Endothelial cell of umbilical vein (primary cell): Measurements from ENCODE around the gene COL6A3. TPM values are rescaled to one million over a fixed set of nuclear protein-coding genes. Genes with fewer than 3 reads are reported as not detected.

Source experiments
- BruUV-seq: library from RNA; stranded (reverse); fragments of 400-500 nt; replicated peaks from 2 replicates; lab custom pipeline; 2021; lab: Mats Ljungman, UMichigan
- CTCF ChIA-PET: fragments of 300-600, 350-600 bp; sonication (Branson Sonifier 250); formaldehyde crosslinking; loops from one replicate; lab custom pipeline; 2021; ENCODE audit warnings: antibody characterized with exemption, inconsistent platforms; lab: Charles Lee
- POLR2A ChIA-PET: fragments of 300-600, 350-600 bp; sonication (Branson Sonifier 250); formaldehyde crosslinking; loops from one replicate; lab custom pipeline; 2021; ENCODE audit warnings: antibody characterized with exemption, inconsistent platforms; lab: Charles Lee
- DNase-seq: peaks from one replicate; pipeline ENCODE4 v3.0.0-alpha.2; 2011; ENCODE audit warnings: low read depth, low spot score
- FAIRE-seq: peaks from 2 replicates; lab custom pipeline; 2011; peaks lifted over from hg19 to GRCh38; lab: Jason Lieb, UNC
- H2AFZ ChIP-seq: 2 replicates; pipeline ENCODE4 v1.6.0; 2012; ENCODE audit warnings: low read depth, low read length, control low read depth, inconsistent platforms
- H3K27ac ChIP-seq: 2 replicates; pipeline ENCODE4 v1.5.1; 2011; ENCODE audit warnings: low read depth, mild to moderate bottlenecking, control low read depth, low read length, moderate library complexity; ENCODE audit not compliant: insufficient read depth
- H3K27me3 ChIP-seq, 2 experiments: 2 replicates each; pipeline versions ENCODE4 v1.6.0 to v1.6.1; 2011; ENCODE audit warnings: low read length in 2 of 2, mixed read lengths in 1 of 2; ENCODE audit not compliant: control insufficient read depth in 2 of 2, insufficient read depth in 2 of 2
- H3K36me3 ChIP-seq, 2 experiments: 2 replicates in 1 of 2; 3 replicates in 1 of 2; pipeline ENCODE4 v1.5.1; 2011; ENCODE audit warnings: low read length in 2 of 2, mild to moderate bottlenecking in 1 of 2, moderate library complexity in 1 of 2; ENCODE audit not compliant: control insufficient read depth in 2 of 2, insufficient read depth in 2 of 2; ENCODE audit errors: extremely low read depth in 1 of 2
- H3K4me1 ChIP-seq: 3 replicates; pipeline ENCODE4 v1.5.1; 2011; ENCODE audit warnings: mild to moderate bottlenecking, low read length; ENCODE audit not compliant: control insufficient read depth, insufficient read depth; ENCODE audit errors: extremely low read depth
- H3K4me2 ChIP-seq: 2 replicates; pipeline ENCODE4 v1.6.1; 2011; ENCODE audit warnings: low read length, control low read depth, mixed read lengths; ENCODE audit not compliant: insufficient read depth
- H3K4me3 ChIP-seq, 3 experiments: fragments of 200-600 bp in 1 of 3; sonication (generic), shearing (Covaris generic) in 1 of 3; replicated peaks in 1 of 3; 2 replicates each; pipeline ENCODE4 v1.5.1; 2011 to 2016; ENCODE audit warnings: control low read depth in 3 of 3, low read length in 3 of 3, mild to moderate bottlenecking in 2 of 3, inconsistent platforms in 1 of 3, low read depth in 1 of 3, moderate library complexity in 1 of 3; ENCODE audit not compliant: insufficient read depth in 1 of 3
- H3K79me2 ChIP-seq: 2 replicates; pipeline ENCODE4 v1.6.0; 2012; ENCODE audit warnings: low read length, inconsistent platforms; ENCODE audit not compliant: control insufficient read depth, insufficient read depth
- H3K9ac ChIP-seq: replicated peaks from 2 replicates; pipeline ENCODE3; 2011; ENCODE audit warnings: low read length, control low read depth; ENCODE audit not compliant: insufficient read depth; ENCODE audit errors: extremely low read depth
- H3K9me1 ChIP-seq: replicated peaks from 3 replicates; pipeline ENCODE4 v1.6.0; 2011; ENCODE audit warnings: mild to moderate bottlenecking, low read length; ENCODE audit not compliant: control insufficient read depth, insufficient read depth; ENCODE audit errors: extremely low read depth
- H3K9me3 ChIP-seq: replicated peaks from 2 replicates; pipeline ENCODE4 v1.5.1; 2012; ENCODE audit warnings: low read length, inconsistent platforms; ENCODE audit not compliant: control insufficient read depth, insufficient read depth
- H4K20me1 ChIP-seq: replicated peaks from 2 replicates; pipeline ENCODE3; 2011; ENCODE audit warnings: mild to moderate bottlenecking, low read length; ENCODE audit not compliant: control insufficient read depth, insufficient read depth; ENCODE audit errors: extremely low read depth
- EZH2 ChIP-seq: IDR thresholded peaks from 2 replicates; pipeline ENCODE4 v1.6.1; 2012; ENCODE audit warnings: borderline replicate concordance, low read depth, mild to moderate bottlenecking, moderate library complexity, low read length, inconsistent platforms; ENCODE audit not compliant: severe bottlenecking
- FOS ChIP-seq: IDR thresholded peaks from 2 replicates; pipeline ENCODE4 v1.6.1; 2011; ENCODE audit warnings: mild to moderate bottlenecking, low read length, moderate library complexity, borderline replicate concordance; ENCODE audit not compliant: insufficient read depth
- GATA2 ChIP-seq: IDR thresholded peaks from 2 replicates; pipeline ENCODE4 v1.7.0; 2011; ENCODE audit warnings: low read depth, mild to moderate bottlenecking, moderate library complexity, mixed read lengths, low read length; ENCODE audit not compliant: insufficient read length, insufficient read depth
- JUN ChIP-seq: IDR thresholded peaks from 2 replicates; pipeline ENCODE4 v1.6.1; 2011; ENCODE audit warnings: borderline replicate concordance, low read depth; ENCODE audit not compliant: insufficient read length, insufficient read depth
- MYC ChIP-seq: IDR thresholded peaks from one replicate; pipeline ENCODE4 v1.6.1; 2011; ENCODE audit warnings: mild to moderate bottlenecking, low read depth, low read length
- POLR2A ChIP-seq: IDR thresholded peaks from 2 replicates; pipeline ENCODE4 v1.6.1; 2012; ENCODE audit warnings: low read depth, mild to moderate bottlenecking, control low read depth, low read length
- POLR2AphosphoS5 ChIP-seq: IDR thresholded peaks from 2 replicates; pipeline ENCODE4 v1.6.1; 2012; ENCODE audit warnings: low read depth, mild to moderate bottlenecking, control low read depth, low read length, moderate library complexity; ENCODE audit not compliant: insufficient read depth
- dilution Hi-C: fragments of 300-500 bp; cut with MboI; formaldehyde crosslinking; loops from one replicate; pipeline ENCODE4 v1.15.0; 2019; ENCODE audit warnings: low sequenced_read_pairs; ENCODE audit not compliant: extremely low pct_ligation_motif_present
- intact Hi-C: fragments of 100-400 bp; cut with micrococcal nuclease; formaldehyde crosslinking; loops from one replicate; pipeline ENCODE4 v1.10.0; 2022
- polyA plus RNA-seq, 4 experiments: library from polyadenylated mRNA; depleted of rRNA in 3 of 4; stranded (reverse) in 3 of 4; unstranded in 1 of 4; fragments of >200 nt; gene quantifications; 2 replicates each; pipeline versions ENCODE4 v1.2.1 to v1.2.3, GENCODE V29; 2011 to 2012; ENCODE audit warnings: missing spikeins in 1 of 4
- total RNA-seq: library from RNA; stranded (reverse); gene quantifications from 2 replicates; pipeline ENCODE4 v1.2.3, GENCODE V29; 2021
- TF ChIP-seq, protein P1 (sequence below), 2 donors: IDR thresholded peaks; 1 replicate in 1 of 2; 2 replicates in 1 of 2; pipeline ENCODE4 v1.5.1; 2011; ENCODE audit warnings: low read length in 2 of 2, mild to moderate bottlenecking in 2 of 2, moderate library complexity in 2 of 2, control low read depth in 1 of 2, inconsistent platforms in 1 of 2, low read depth in 1 of 2; ENCODE audit not compliant: insufficient read depth in 1 of 2; ENCODE audit errors: extremely low read depth in 1 of 2
- TF ChIP-seq, protein P2 (sequence below): IDR thresholded peaks from 2 replicates; pipeline ENCODE4 v1.6.1; 2011; ENCODE audit not compliant: insufficient read depth, insufficient read length

COL6A3 gene
- total and polyA plus RNA-seq, 2 donors (not counting 3 experiments of a cell fraction or from before 2014, with no cell fraction given), result 0.03 TPM; not detected in 1

DNA sequence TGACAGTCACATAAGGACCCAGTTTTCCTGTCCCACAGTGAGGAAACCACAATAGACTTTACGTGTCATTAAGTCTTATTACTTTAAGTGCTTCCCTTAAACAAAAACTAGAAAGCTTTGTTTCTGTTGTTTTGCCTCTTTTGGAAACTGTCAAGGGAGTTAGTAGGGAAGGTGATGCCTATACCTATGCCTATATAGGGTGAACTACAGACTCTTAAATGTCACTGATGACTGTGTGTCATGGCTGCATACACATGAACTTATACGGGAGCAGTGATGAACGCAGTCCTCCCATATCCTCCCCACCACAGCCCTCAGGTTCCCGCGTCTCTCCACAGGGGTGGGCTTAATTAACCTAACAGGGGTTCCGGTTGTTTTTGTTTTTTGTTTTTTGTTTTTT is 97.6 kb downstream of the COL6A3 start:
- no peak overlapping the region for H3K27ac ChIP-seq
- no peak overlapping the region for H3K9ac ChIP-seq
- H3K4me1 ChIP-seq, result no peaks in the 10 kb centered on the region
- peak; percentile 70 for FAIRE-seq
- H3K79me2 ChIP-seq, result no peaks in the 10 kb centered on the region
- peaks cover 0 to 17% of the 10 kb centered on the region in 2 experiments for H3K27me3 ChIP-seq
- no peak overlapping the region for H2AFZ ChIP-seq
- no peaks in the 10 kb centered on the region for H4K20me1 ChIP-seq
- H3K36me3 ChIP-seq, result no peaks in the 10 kb centered on the region
- H3K4me3 ChIP-seq, result no peak overlapping the region
- no peak overlapping the region for H3K4me2 ChIP-seq
- no peak for DNase-seq
- intact Hi-C loops (no loop called here), dilution Hi-C loops (no loop called here)
- POLR2A ChIA-PET, result no interaction called here
- BruUV-seq, result no TSS peak
- no peaks in the 10 kb centered on the region for H3K9me3 ChIP-seq
- H3K9me1 ChIP-seq, result no peaks in the 10 kb centered on the region
- CTCF ChIA-PET, result no interaction called here
- TF ChIP-seq EZH2 (no peak), POLR2A (no peak), MYC (no peak)
- TF ChIP-seq, protein P1, sequence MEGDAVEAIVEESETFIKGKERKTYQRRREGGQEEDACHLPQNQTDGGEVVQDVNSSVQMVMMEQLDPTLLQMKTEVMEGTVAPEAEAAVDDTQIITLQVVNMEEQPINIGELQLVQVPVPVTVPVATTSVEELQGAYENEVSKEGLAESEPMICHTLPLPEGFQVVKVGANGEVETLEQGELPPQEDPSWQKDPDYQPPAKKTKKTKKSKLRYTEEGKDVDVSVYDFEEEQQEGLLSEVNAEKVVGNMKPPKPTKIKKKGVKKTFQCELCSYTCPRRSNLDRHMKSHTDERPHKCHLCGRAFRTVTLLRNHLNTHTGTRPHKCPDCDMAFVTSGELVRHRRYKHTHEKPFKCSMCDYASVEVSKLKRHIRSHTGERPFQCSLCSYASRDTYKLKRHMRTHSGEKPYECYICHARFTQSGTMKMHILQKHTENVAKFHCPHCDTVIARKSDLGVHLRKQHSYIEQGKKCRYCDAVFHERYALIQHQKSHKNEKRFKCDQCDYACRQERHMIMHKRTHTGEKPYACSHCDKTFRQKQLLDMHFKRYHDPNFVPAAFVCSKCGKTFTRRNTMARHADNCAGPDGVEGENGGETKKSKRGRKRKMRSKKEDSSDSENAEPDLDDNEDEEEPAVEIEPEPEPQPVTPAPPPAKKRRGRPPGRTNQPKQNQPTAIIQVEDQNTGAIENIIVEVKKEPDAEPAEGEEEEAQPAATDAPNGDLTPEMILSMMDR (IDR thresholded peaks at IDR 0.05; ENCODE audit: extremely low read depth in 1 of 2, insufficient read depth in 1 of 2, low read depth in 1 of 2, low read length in 2 of 2), result no peak

DNA sequence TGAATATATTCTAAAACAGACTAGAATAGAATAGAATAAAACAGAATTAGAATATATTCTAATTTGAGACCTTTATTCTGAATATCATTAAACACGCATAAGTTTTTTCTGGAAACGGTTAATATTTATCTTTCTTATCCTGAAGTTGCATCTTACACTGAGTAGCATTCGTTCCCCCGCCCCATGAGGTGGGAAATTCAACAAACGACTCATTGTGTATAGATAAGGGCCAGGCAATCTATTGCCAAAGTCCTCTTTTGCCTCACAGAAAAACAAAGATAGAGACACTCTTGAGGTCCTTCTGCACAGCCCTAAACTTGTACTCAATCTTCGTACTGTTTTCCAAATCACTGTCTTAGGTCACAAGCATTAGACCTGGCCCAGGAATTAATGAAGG is 98.1 kb downstream of the COL6A3 start:
- ChIA-PET POLR2A (no interaction called here), CTCF (interaction anchor here (1.1 to 1.2 kb wide), 2 partner anchors 11 to 256 kb away, joined by 3 read pairs; no protein-coding TSS in a partner anchor)
- Histone ChIP-seq H3K9ac (no peak overlapping the region), H3K4me3 (no peak overlapping the region), H2AFZ (no peak overlapping the region), H3K9me1 (no peaks in the 10 kb centered on the region), H3K9me3 (no peaks in the 10 kb centered on the region), H3K27me3 (peaks cover 0 to 17% of the 10 kb centered on the region in 2 experiments), H3K27ac (no peak overlapping the region), H4K20me1 (no peaks in the 10 kb centered on the region), H3K36me3 (no peaks in the 10 kb centered on the region), H3K79me2 (no peaks in the 10 kb centered on the region), H3K4me1 (no peaks in the 10 kb centered on the region), H3K4me2 (no peak overlapping the region)
- no TSS peak for BruUV-seq
- DNase-seq (no peak), FAIRE-seq (no peak)
- TF ChIP-seq GATA2 (no peak), POLR2A (no peak), JUN (no peak), EZH2 (no peak), FOS (no peak), MYC (no peak), POLR2AphosphoS5 (no peak)
- TF ChIP-seq, protein P2, sequence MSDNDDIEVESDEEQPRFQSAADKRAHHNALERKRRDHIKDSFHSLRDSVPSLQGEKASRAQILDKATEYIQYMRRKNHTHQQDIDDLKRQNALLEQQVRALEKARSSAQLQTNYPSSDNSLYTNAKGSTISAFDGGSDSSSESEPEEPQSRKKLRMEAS, result no peak
- TF ChIP-seq, protein P1 (IDR thresholded peaks at IDR 0.05; ENCODE audit: extremely low read depth in 1 of 2, insufficient read depth in 1 of 2, low read depth in 1 of 2, low read length in 2 of 2), result no peak
- intact Hi-C loops (no loop called here), dilution Hi-C loops (no loop called here)
